GM12878 (cell line): ENCODE measurements around the gene PHACTR1. TPM values are rescaled to one million over a fixed set of nuclear protein-coding genes. Genes with fewer than 3 reads are reported as not detected.

ENCODE experiments used
- ATAC-seq: fragments of 200-7000 bp; cut with Tn5 transposase; 3 replicates; pipeline ENCODE4 v1.9.1; 2020; ENCODE audit warnings: mild to moderate bottlenecking, moderate library complexity
- BruUV-seq: library from RNA; stranded (reverse); fragments of 400-500 nt; replicated peaks from 2 replicates; lab custom pipeline; 2021; lab: Mats Ljungman, UMichigan
- CTCF ChIA-PET: fragments of 300-600 bp; sonication (Branson Sonifier 250); formaldehyde crosslinking; extraction: SDS; loops from one replicate; lab custom pipeline; 2021; ENCODE audit warnings: inconsistent platforms; lab: Yijun Ruan, JAX
- POLR2A ChIA-PET: fragments of 350-600 bp; formaldehyde crosslinking; extraction: SDS; loops from one replicate; lab custom pipeline; 2021; ENCODE audit warnings: inconsistent platforms; lab: Charles Lee
- RAD21 ChIA-PET: fragments of 300-600 bp; sonication (Branson Sonifier 250); formaldehyde crosslinking; loops from one replicate; lab custom pipeline; 2023; ENCODE audit warnings: antibody characterized with exemption; ENCODE audit not compliant: unreplicated experiment; lab: Charles Lee
- SMC1A ChIA-PET: fragments of 300-600 bp; sonication (Branson Sonifier 250); formaldehyde crosslinking; loops from one replicate; lab custom pipeline; 2023; ENCODE audit not compliant: unreplicated experiment, uncharacterized antibody; lab: Charles Lee
- DNase-seq: peaks from one replicate; pipeline ENCODE4 v3.0.0-alpha.2; 2011; ENCODE audit warnings: low read depth, low spot score
- FAIRE-seq: peaks from 3 replicates; lab custom pipeline; 2011; peaks lifted over from hg19 to GRCh38; lab: Jason Lieb, UNC
- H2AFZ ChIP-seq: 2 replicates; pipeline ENCODE4 v1.6.0; 2011; ENCODE audit warnings: low read depth, low read length, control low read depth; ENCODE audit not compliant: control insufficient read depth
- H3K27ac ChIP-seq: 2 replicates; pipeline ENCODE4 v1.5.1; 2011; ENCODE audit warnings: control low read depth; ENCODE audit not compliant: control insufficient read depth, insufficient read depth
- H3K27me3 ChIP-seq, 2 experiments: replicated peaks in 1 of 2; 2 replicates each; pipeline versions ENCODE4 v1.6.0 to v1.6.1; 2011; ENCODE audit warnings: low read length in 1 of 2; ENCODE audit not compliant: control insufficient read depth in 2 of 2, insufficient read depth in 2 of 2
- H3K36me3 ChIP-seq, 2 experiments: 2 replicates each; pipeline ENCODE4 v1.5.1; 2011; ENCODE audit warnings: low read length in 1 of 2; ENCODE audit not compliant: control insufficient read depth in 2 of 2, insufficient read depth in 2 of 2
- H3K4me1 ChIP-seq: 2 replicates; pipeline ENCODE4 v1.6.1; 2011; ENCODE audit warnings: mild to moderate bottlenecking, low read length, moderate library complexity, mixed read lengths; ENCODE audit not compliant: control insufficient read depth, insufficient read depth
- H3K4me2 ChIP-seq: 2 replicates; pipeline ENCODE4 v1.6.0; 2011; ENCODE audit warnings: control low read depth; ENCODE audit not compliant: control insufficient read depth, insufficient read depth
- H3K4me3 ChIP-seq: fragments of 200-600 bp; sonication (generic); 2 replicates; pipeline ENCODE4 v1.5.1; 2016
- H3K79me2 ChIP-seq: 2 replicates; pipeline ENCODE4 v1.6.0; 2011; ENCODE audit warnings: low read length; ENCODE audit not compliant: control insufficient read depth, insufficient read depth
- H3K9ac ChIP-seq: 2 replicates; pipeline ENCODE4 v1.8.0; 2011; ENCODE audit warnings: low read length, control low read depth, mixed read lengths; ENCODE audit not compliant: control insufficient read depth, insufficient read depth
- H3K9me3 ChIP-seq: replicated peaks from 3 replicates; pipeline ENCODE4 v1.5.1; 2011; ENCODE audit warnings: mild to moderate bottlenecking, low read length; ENCODE audit not compliant: control insufficient read depth, insufficient read depth
- H4K20me1 ChIP-seq: 2 replicates; pipeline ENCODE4 v1.6.0; 2011; ENCODE audit not compliant: control insufficient read depth, insufficient read depth
- BHLHE40 ChIP-seq, 2 experiments: fragments of 450-650 bp in 1 of 2; IDR thresholded peaks; 2 replicates each; pipeline ENCODE4 v1.6.1; 2011 to 2017; ENCODE audit warnings: low read depth in 2 of 2, borderline replicate concordance in 1 of 2, improper control_type of control experiment in 1 of 2, low read length in 1 of 2, mild to moderate bottlenecking in 1 of 2
- CEBPZ ChIP-seq: fragments of 150-350 bp; IDR thresholded peaks from 2 replicates; pipeline ENCODE4 v1.6.1; 2016; ENCODE audit warnings: low read depth, low read length
- EGR1 ChIP-seq, 2 experiments: IDR thresholded peaks; 1 replicate in 1 of 2; 2 replicates in 1 of 2; pipeline ENCODE4 v1.6.1; 2011 to 2012; ENCODE audit warnings: low read depth in 2 of 2, low read length in 2 of 2, borderline replicate concordance in 1 of 2, mild to moderate bottlenecking in 1 of 2, moderate library complexity in 1 of 2
- EZH2 ChIP-seq: IDR thresholded peaks from 2 replicates; pipeline ENCODE4 v1.6.1; 2012; ENCODE audit warnings: low read depth, mild to moderate bottlenecking, control low read depth, inconsistent platforms, low read length, borderline replicate concordance; ENCODE audit not compliant: control insufficient read depth
- IKZF2 ChIP-seq, 2 experiments: fragments of 450-650 bp; IDR thresholded peaks; 2 replicates each; pipeline ENCODE4 v1.6.1; 2017; ENCODE audit warnings: mild to moderate bottlenecking in 2 of 2, moderate library complexity in 2 of 2
- LARP7 ChIP-seq: fragments of 450-650 bp; IDR thresholded peaks from 2 replicates; pipeline ENCODE4 v1.6.1; 2017; ENCODE audit warnings: mild to moderate bottlenecking
- MEF2A ChIP-seq: IDR thresholded peaks from 2 replicates; pipeline ENCODE4 v1.6.1; 2011; ENCODE audit warnings: low read depth, mild to moderate bottlenecking, low read length, moderate library complexity; ENCODE audit not compliant: insufficient read depth
- MXI1 ChIP-seq: fragments of 150-350 bp; IDR thresholded peaks from 2 replicates; pipeline ENCODE4 v1.6.1; 2011; ENCODE audit warnings: low read depth, mild to moderate bottlenecking, inconsistent platforms, low read length, improper control_type of control experiment
- NKRF ChIP-seq: fragments of 450-650 bp; conservative IDR thresholded peaks from 2 replicates; pipeline ENCODE4 v1.6.1; 2017; ENCODE audit warnings: mild to moderate bottlenecking, moderate library complexity
- PAX5 ChIP-seq: IDR thresholded peaks from 2 replicates; pipeline ENCODE4 v1.6.1; 2011; ENCODE audit warnings: low read depth, low read length, borderline replicate concordance
- POLR2AphosphoS5 ChIP-seq: IDR thresholded peaks from 2 replicates; pipeline ENCODE4 v1.6.1; 2011; ENCODE audit warnings: mild to moderate bottlenecking, low read length, inconsistent platforms
- POU2F2 ChIP-seq: IDR thresholded peaks from 3 replicates; pipeline ENCODE4 v1.6.1; 2011; ENCODE audit warnings: low read depth, mild to moderate bottlenecking, low read length, borderline replicate concordance
- RAD21 ChIP-seq: IDR thresholded peaks from 2 replicates; pipeline ENCODE4 v1.6.1; 2011; ENCODE audit warnings: mild to moderate bottlenecking, low read depth, low read length, moderate library complexity; ENCODE audit not compliant: insufficient read depth
- RB1 ChIP-seq: fragments of 450-650 bp; formaldehyde crosslinking; IDR thresholded peaks from 2 replicates; pipeline ENCODE4 v1.6.1; 2017; ENCODE audit warnings: mild to moderate bottlenecking, borderline replicate concordance
- SMC3 ChIP-seq: IDR thresholded peaks from 2 replicates; pipeline ENCODE4 v1.6.1; 2011; ENCODE audit warnings: low read length, improper control_type of control experiment, borderline replicate concordance
- ZZZ3 ChIP-seq: IDR thresholded peaks from 2 replicates; pipeline ENCODE4 v1.6.1; 2011; ENCODE audit warnings: low read depth; ENCODE audit not compliant: control insufficient read depth, insufficient read length
- WGBS: methylation state at CpG from one replicate; pipeline ENCODE4 v1.1.6; 2016; ENCODE audit warnings: low lambda C conversion rate; ENCODE audit not compliant: insufficient replicate concordance, insufficient coverage; ENCODE audit errors: missing lambda C conversion rate; 5-methylcytosine and 5-hydroxymethylcytosine counted together
- in situ Hi-C: fragments of 300-500 bp; cut with MboI; formaldehyde crosslinking; loops from 9 replicates; pipeline ENCODE4 v1.14.3; 2018; ENCODE audit warnings: mixed read lengths
- intact Hi-C: fragments of 100-400 bp; cut with micrococcal nuclease; formaldehyde crosslinking; loops from one replicate; pipeline ENCODE4 v1.14.2; 2022; ENCODE audit not compliant: unreplicated experiment
- polyA plus RNA-seq, 11 experiments: library from polyadenylated mRNA; depleted of rRNA in 4 of 11; unstranded in 6 of 11; stranded (reverse) in 5 of 11; fragments of >200 nt; fragmentation: Nextera tagmentation in 4 of 11; fragmentation: Illumina TruSeq in 1 of 11; extraction: Ambion mirVana in 4 of 11; extraction: Trizol in 1 of 11; gene quantifications; 1 replicate in 1 of 11; 2 replicates in 10 of 11; pipeline versions ENCODE4 v1.2.1 to v1.2.3, GENCODE V29; 2011 to 2016; ENCODE audit warnings: inconsistent platforms in 2 of 11, missing spikeins in 2 of 11, low read depth in 1 of 11
- total RNA-seq, 4 experiments: library from RNA; depleted of rRNA in 3 of 4; stranded (reverse); fragments of >200 nt in 3 of 4; fragmentation: Illumina TruSeq in 1 of 4; extraction: Trizol in 1 of 4; gene quantifications; 2 replicates each; pipeline versions ENCODE4 v1.2.1 to v1.2.3, GENCODE V29; 2013 to 2021
- TF ChIP-seq, protein P1 (sequence below): fragments of 450-650 bp; IDR thresholded peaks from 2 replicates; pipeline ENCODE4 v1.6.1; 2016; ENCODE audit warnings: mild to moderate bottlenecking

PHACTR1 gene
- total and polyA plus RNA-seq, 10 of the 15 experiments (the other 5 are each of a cell fraction or from before 2014, with no cell fraction given): 34.2 to 94.6 (median 62.3) TPM

DNA sequence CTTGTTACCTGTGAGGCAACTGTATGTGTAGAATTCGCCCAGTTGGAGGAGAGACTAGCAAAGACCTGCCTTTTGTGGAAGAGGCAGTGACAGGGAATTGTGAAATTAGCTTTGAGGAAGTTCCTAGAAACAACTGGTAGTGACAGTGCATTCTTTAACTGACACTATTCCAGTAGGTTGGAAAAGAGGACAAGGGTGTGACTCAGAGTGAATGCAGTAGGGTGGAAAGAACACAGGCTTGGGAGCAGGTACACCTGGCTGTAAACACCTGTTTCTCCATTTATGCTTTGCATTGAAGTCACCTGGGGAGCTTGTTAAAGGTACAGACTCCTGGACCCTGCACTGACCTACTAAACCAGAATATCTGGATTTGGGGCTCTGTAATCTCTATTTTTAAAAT lies 295.7 kb downstream of the PHACTR1 start:
- ATAC-seq (no peak), FAIRE-seq (no peak), DNase-seq (no peak)
- SMC1A ChIA-PET: no interaction called here
- H3K27ac ChIP-seq: no peak overlapping the region
- no peaks in the 10 kb centered on the region for H3K4me1 ChIP-seq
- no peaks in the 10 kb centered on the region for H3K79me2 ChIP-seq
- H3K36me3 ChIP-seq: no peaks in the 10 kb centered on the region
- POLR2A ChIA-PET: no interaction called here
- RAD21 ChIA-PET: no interaction called here
- no peaks in the 10 kb centered on the region for H3K9me3 ChIP-seq
- BruUV-seq: no TSS peak
- WGBS: 0% methylated on average over 1 of the region's 1 CpG
- CTCF ChIA-PET: no interaction called here
- peaks cover 5% of the 10 kb centered on the region in 2 experiments for H3K27me3 ChIP-seq
- H3K4me2 ChIP-seq: no peak overlapping the region
- no peak overlapping the region for H3K4me3 ChIP-seq
- intact Hi-C loops: no loop called here
- TF ChIP-seq MXI1: no peak
- TF ChIP-seq MEF2A: no peak
- TF ChIP-seq EGR1 (IDR thresholded peaks at IDR 0.05; ENCODE audit: borderline replicate concordance in 1 of 2, low read depth in 2 of 2, low read length in 2 of 2): no peak
- no peak for TF ChIP-seq IKZF2 (IDR thresholded peaks at IDR 0.05)
- no peak for TF ChIP-seq RB1
- no peak for TF ChIP-seq CEBPZ
- TF ChIP-seq PAX5: no peak
- TF ChIP-seq LARP7: no peak
- TF ChIP-seq SMC3: no peak
- no peak for TF ChIP-seq RAD21
- no peak for TF ChIP-seq POU2F2
- TF ChIP-seq ZZZ3: no peak
- TF ChIP-seq EZH2: no peak
- no peak for TF ChIP-seq BHLHE40 (IDR thresholded peaks at IDR 0.05; ENCODE audit: borderline replicate concordance in 1 of 2, low read depth in 2 of 2, low read length in 1 of 2)
- TF ChIP-seq, protein P1, sequence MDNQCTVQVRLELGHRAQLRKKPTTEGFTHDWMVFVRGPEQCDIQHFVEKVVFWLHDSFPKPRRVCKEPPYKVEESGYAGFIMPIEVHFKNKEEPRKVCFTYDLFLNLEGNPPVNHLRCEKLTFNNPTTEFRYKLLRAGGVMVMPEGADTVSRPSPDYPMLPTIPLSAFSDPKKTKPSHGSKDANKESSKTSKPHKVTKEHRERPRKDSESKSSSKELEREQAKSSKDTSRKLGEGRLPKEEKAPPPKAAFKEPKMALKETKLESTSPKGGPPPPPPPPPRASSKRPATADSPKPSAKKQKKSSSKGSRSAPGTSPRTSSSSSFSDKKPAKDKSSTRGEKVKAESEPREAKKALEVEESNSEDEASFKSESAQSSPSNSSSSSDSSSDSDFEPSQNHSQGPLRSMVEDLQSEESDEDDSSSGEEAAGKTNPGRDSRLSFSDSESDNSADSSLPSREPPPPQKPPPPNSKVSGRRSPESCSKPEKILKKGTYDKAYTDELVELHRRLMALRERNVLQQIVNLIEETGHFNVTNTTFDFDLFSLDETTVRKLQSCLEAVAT: no peak
- no peak for TF ChIP-seq NKRF
- TF ChIP-seq POLR2AphosphoS5: no peak
- TF ChIP-seq, all 136 proteins: peak for 0
- Histone ChIP-seq H2AFZ (no peak overlapping the region), H3K9ac (no peak overlapping the region), H4K20me1 (no peaks in the 10 kb centered on the region)
- in situ Hi-C loops: no loop called here
